PC-3 (cell line): Measurements from ENCODE around the gene AGFG1.

Source experiments
- EZH2 ChIP-seq: fragments of 300-600 bp; sonication (generic); IDR thresholded peaks from one replicate; pipeline ENCODE4 v1.6.1; 2017; ENCODE audit warnings: antibody characterized with exemption, mild to moderate bottlenecking, low read length; ENCODE audit not compliant: unreplicated experiment
- TF ChIP-seq, protein P1 (sequence below): fragments of 300-600 bp; sonication (generic); conservative IDR thresholded peaks from 2 replicates; pipeline ENCODE4 v1.5.1; 2017; ENCODE audit warnings: antibody characterized with exemption, low read depth, mild to moderate bottlenecking, low read length

DNA sequence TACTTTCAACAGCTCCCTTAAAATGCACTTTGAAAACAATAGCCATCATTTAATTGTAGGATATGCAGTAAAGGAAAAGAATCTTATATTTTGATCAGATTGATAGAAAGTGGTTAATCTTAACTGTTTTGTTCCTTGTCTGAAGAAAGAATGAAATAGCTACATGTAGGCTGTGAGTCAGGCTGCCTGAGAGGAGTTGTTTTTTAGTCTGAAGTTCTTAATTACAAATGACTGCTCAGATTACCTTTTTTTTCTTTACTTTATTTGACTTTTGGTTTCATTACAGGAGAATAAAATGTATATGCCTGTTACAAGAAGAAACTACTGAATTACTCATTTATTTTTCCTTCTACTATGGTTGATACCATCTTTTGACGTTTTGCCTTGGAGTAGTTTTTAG, 56.8 kb downstream of the AGFG1 start:
- TF ChIP-seq, protein P1, sequence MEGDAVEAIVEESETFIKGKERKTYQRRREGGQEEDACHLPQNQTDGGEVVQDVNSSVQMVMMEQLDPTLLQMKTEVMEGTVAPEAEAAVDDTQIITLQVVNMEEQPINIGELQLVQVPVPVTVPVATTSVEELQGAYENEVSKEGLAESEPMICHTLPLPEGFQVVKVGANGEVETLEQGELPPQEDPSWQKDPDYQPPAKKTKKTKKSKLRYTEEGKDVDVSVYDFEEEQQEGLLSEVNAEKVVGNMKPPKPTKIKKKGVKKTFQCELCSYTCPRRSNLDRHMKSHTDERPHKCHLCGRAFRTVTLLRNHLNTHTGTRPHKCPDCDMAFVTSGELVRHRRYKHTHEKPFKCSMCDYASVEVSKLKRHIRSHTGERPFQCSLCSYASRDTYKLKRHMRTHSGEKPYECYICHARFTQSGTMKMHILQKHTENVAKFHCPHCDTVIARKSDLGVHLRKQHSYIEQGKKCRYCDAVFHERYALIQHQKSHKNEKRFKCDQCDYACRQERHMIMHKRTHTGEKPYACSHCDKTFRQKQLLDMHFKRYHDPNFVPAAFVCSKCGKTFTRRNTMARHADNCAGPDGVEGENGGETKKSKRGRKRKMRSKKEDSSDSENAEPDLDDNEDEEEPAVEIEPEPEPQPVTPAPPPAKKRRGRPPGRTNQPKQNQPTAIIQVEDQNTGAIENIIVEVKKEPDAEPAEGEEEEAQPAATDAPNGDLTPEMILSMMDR, result no peak
- no peak for TF ChIP-seq EZH2
